ENCODE data around the gene RASL12.
"Not testable (repeated sequence)": the region's sequence is repeated elsewhere in the genome, so short reads cannot be mapped to it uniquely, and the experiment has no call there.

Gene RASL12

GRCh38 chr15:65021488-65021887 lies 46.3 kb downstream of the RASL12 start:
- DNase-seq = no peak

- no peak for DNase-seq
Measured at GRCh38 chr15:65020419-65020818, 47.4 kb downstream of the RASL12 start.

- not testable (repeated sequence) for DNase-seq
Measured at GRCh38 chr15:65011198-65011597, 56.6 kb downstream of the RASL12 start.

- DNase-seq = no peak
Measured at GRCh38 chr15:65008983-65009382, 58.8 kb downstream of the RASL12 start.

- no peak for DNase-seq
Measured at GRCh38 chr15:65006876-65007275, 60.9 kb downstream of the RASL12 start.

GRCh38 chr15:65004993-65005392 lies 62.8 kb downstream of the RASL12 start:
- DNase-seq = no peak
